GM12891 (cell line): Measurements from ENCODE around the gene LCE2D. TPM values are rescaled to one million over a fixed set of nuclear protein-coding genes. Genes with fewer than 3 reads are reported as not detected.

ENCODE experiments used
- DNase-seq: peaks from one replicate; pipeline ENCODE4 v3.0.0; 2011; ENCODE audit warnings: low spot score; ENCODE audit not compliant: insufficient read length
- FAIRE-seq: peaks from 2 replicates; lab custom pipeline; 2011; peaks lifted over from hg19 to GRCh38; lab: Jason Lieb, UNC
- PAX5 ChIP-seq: IDR thresholded peaks from 2 replicates; pipeline ENCODE4 v1.6.1; 2011; ENCODE audit warnings: low read length, moderate library complexity, mild to moderate bottlenecking; ENCODE audit not compliant: insufficient read depth, severe bottlenecking
- POLR2A ChIP-seq: IDR thresholded peaks from 2 replicates; pipeline ENCODE4 v1.6.1; 2011; ENCODE audit warnings: low read depth, low read length, control low read depth
- POLR2AphosphoS5 ChIP-seq: IDR thresholded peaks from 2 replicates; pipeline ENCODE4 v1.6.1; 2011; ENCODE audit warnings: low read depth, low read length, control low read depth
- POU2F2 ChIP-seq: IDR thresholded peaks from 2 replicates; pipeline ENCODE4 v1.6.1; 2011; ENCODE audit warnings: low read depth, mild to moderate bottlenecking, control low read depth, low read length, moderate library complexity
- SPI1 ChIP-seq: IDR thresholded peaks from 2 replicates; pipeline ENCODE4 v1.6.1; 2011; ENCODE audit warnings: low read depth, low read length, control low read depth
- TAF1 ChIP-seq: IDR thresholded peaks from 2 replicates; pipeline ENCODE4 v1.6.1; 2011; ENCODE audit warnings: low read depth, low read length, control low read depth
- polyA plus RNA-seq: library from polyadenylated mRNA; unstranded; fragments of >200 nt; gene quantifications from one replicate; pipeline ENCODE4 v1.2.1, GENCODE V29; 2012; ENCODE audit warnings: low read depth, missing spikeins, inconsistent platforms; ENCODE audit not compliant: missing spikeins

Gene LCE2D
- polyA plus RNA-seq, result not detected

GRCh38 chr1:152663098-152663497, at the start of gene LCE2D:
LCE2D (plus strand) TSS chr1:152663380; CDS start chr1:152664106, 726 bp downstream.
- TF ChIP-seq TAF1, result no peak
- no peak for TF ChIP-seq SPI1
- no peak for TF ChIP-seq PAX5
- no peak for TF ChIP-seq POLR2A
- TF ChIP-seq POLR2AphosphoS5, result no peak
- no peak for TF ChIP-seq POU2F2
- FAIRE-seq (no peak), DNase-seq (no peak)

GRCh38 chr1:152613511-152613910, 49.7 kb upstream of the LCE2D start, which contains the start of gene LCE3B:
LCE3B (plus strand) TSS chr1:152613811; CDS start chr1:152613811, 0 bp downstream.
- TF ChIP-seq SPI1 (no peak), PAX5 (no peak), POU2F2 (no peak), POLR2A (no peak), TAF1 (no peak), POLR2AphosphoS5 (no peak)
- no peak for FAIRE-seq

GRCh38 chr1:152621993-152622392, 41.2 kb upstream of the LCE2D start:
- no peak for FAIRE-seq
- TF ChIP-seq PAX5 (no peak), SPI1 (no peak), POU2F2 (no peak), POLR2A (no peak), TAF1 (no peak)
- DNase-seq, result no peak

More at GRCh38 chr1:152613511-152613910, 49.7 kb upstream of the LCE2D start, which contains the start of gene LCE3B:
- no peak for DNase-seq

- no peak for TF ChIP-seq POLR2AphosphoS5
- TF ChIP-seq POLR2A, result no peak
- no peak for TF ChIP-seq POU2F2
- TF ChIP-seq TAF1, result no peak
- no peak for TF ChIP-seq PAX5
- no peak for TF ChIP-seq SPI1
- FAIRE-seq (no peak), DNase-seq (no peak)
Observed at GRCh38 chr1:152622803-152623202, 40.4 kb upstream of the LCE2D start, which contains the start of gene LCE3A. LCE3A (minus strand) TSS chr1:152623103; CDS start chr1:152623103, 0 bp downstream.

- FAIRE-seq (no peak), DNase-seq (peak; percentile 35)
- TF ChIP-seq PAX5 (no peak), TAF1 (no peak), POU2F2 (no peak), POLR2AphosphoS5 (no peak)
Observed at GRCh38 chr1:152623203-152623844, 39.9 kb upstream of the LCE2D start.

GRCh38 chr1:152626744-152627143, 36.4 kb upstream of the LCE2D start:
- TF ChIP-seq TAF1 (no peak), SPI1 (no peak), POU2F2 (no peak), POLR2A (no peak), PAX5 (no peak), POLR2AphosphoS5 (no peak)
- FAIRE-seq, result no peak

GRCh38 chr1:152630596-152630995, 32.6 kb upstream of the LCE2D start:
- no peak for TF ChIP-seq POLR2A
- TF ChIP-seq POLR2AphosphoS5, result no peak
- TF ChIP-seq PAX5, result no peak
- TF ChIP-seq SPI1, result no peak
- no peak for TF ChIP-seq POU2F2
- no peak for TF ChIP-seq TAF1
- DNase-seq (no peak), FAIRE-seq (no peak)

More at GRCh38 chr1:152626744-152627143, 36.4 kb upstream of the LCE2D start:
- no peak for DNase-seq

DNA sequence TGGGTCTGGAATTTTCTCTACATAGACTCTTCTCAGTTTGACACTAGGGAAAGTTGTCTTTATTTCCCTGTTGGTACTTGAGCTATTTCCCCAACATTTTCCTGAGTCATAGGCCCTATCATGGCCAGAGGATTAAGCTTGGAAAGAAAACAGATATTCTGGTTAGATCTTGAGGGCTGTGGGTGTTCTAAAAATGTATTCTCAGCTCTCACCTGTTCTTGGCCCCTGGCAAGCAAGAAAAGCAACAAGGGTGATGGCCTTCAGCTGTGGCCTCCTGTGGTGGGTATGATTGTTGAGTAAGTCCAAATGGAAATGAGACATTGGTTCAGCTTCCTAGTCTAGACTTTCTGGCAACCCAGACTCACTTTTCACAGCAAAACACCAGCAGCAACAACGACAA, 22.8 kb upstream of the LCE2D start:
- no peak for DNase-seq

GRCh38 chr1:152643945-152644344, 19.2 kb upstream of the LCE2D start:
- no peak for FAIRE-seq

More for the DNA sequence above, 22.8 kb upstream of the LCE2D start:
- TF ChIP-seq POLR2AphosphoS5 (no peak), SPI1 (no peak)
- no peak for FAIRE-seq

DNA sequence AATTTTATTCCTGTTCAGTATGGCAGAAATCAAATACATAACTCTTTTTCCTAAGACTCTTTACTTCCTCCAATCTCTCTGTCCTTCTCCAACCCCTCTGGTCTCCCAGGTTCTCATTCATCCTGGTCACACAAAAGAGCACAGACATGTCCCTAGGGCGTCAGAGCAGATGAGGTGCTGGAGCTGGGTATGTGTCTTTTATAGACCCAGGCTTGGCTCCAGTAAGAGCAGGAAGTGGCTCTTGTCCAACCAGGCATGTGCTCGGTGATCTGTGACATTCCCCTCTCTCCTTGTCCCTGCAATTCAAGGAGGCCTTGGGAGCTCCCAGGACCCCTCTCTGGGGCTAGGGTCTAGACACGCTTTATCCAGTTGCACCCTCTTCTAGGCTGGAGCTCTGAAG, 18.0 kb upstream of the LCE2D start:
- FAIRE-seq (no peak), DNase-seq (no peak)
- TF ChIP-seq POLR2AphosphoS5, result no peak
- TF ChIP-seq POLR2A, result no peak
- no peak for TF ChIP-seq PAX5
- TF ChIP-seq POU2F2, result no peak
- no peak for TF ChIP-seq SPI1
- no peak for TF ChIP-seq TAF1

More at GRCh38 chr1:152643945-152644344, 19.2 kb upstream of the LCE2D start:
- no peak for DNase-seq
- TF ChIP-seq TAF1 (no peak), POLR2AphosphoS5 (no peak), PAX5 (no peak), POU2F2 (no peak), POLR2A (no peak), SPI1 (no peak)
